RWPE2 (cell line): ENCODE results near the gene ENO2.
"Not testable (repeated sequence)": the region's sequence is repeated elsewhere in the genome, so short reads cannot be mapped to it uniquely, and the experiment has no call there.

Experiments
- ATAC-seq: fragments of 200-7000 bp; cut with Tn5 transposase; 3 replicates; pipeline ENCODE4 v1.9.1; 2021; ENCODE audit warnings: low read depth
- DNase-seq: peaks from one replicate; pipeline ENCODE4 v3.0.0-alpha.2; 2020; ENCODE audit warnings: low spot score
- H3K27ac ChIP-seq: fragments of 450-650 bp; 2 replicates; pipeline ENCODE4 v1.5.1; 2017; ENCODE audit warnings: mild to moderate bottlenecking; ENCODE audit not compliant: poor library complexity, severe bottlenecking
- H3K27me3 ChIP-seq: fragments of 250-450 bp; sonication (Bioruptor Pico); 2 replicates; pipeline ENCODE4 v1.5.1; 2021; ENCODE audit warnings: mild to moderate bottlenecking, moderate library complexity; ENCODE audit not compliant: insufficient read depth, poor library complexity, severe bottlenecking
- H3K36me3 ChIP-seq: fragments of 250-450 bp; sonication (Bioruptor Pico); 2 replicates; pipeline ENCODE4 v1.5.1; 2020; ENCODE audit warnings: low read depth, mild to moderate bottlenecking, moderate library complexity
- H3K4me1 ChIP-seq: fragments of 250-450 bp; sonication (Bioruptor Pico); 2 replicates; pipeline ENCODE4 v1.5.1; 2021; ENCODE audit warnings: mild to moderate bottlenecking, moderate library complexity; ENCODE audit not compliant: insufficient read depth, poor library complexity, severe bottlenecking
- H3K4me3 ChIP-seq: fragments of 250-450 bp; sonication (Bioruptor Pico); 2 replicates; pipeline ENCODE4 v1.5.1; 2021; ENCODE audit warnings: mild to moderate bottlenecking, moderate library complexity; ENCODE audit not compliant: severe bottlenecking
- H3K9me3 ChIP-seq: fragments of 250-450 bp; sonication (Bioruptor Pico); 2 replicates; pipeline ENCODE4 v1.5.1; 2021; ENCODE audit warnings: mild to moderate bottlenecking, moderate library complexity; ENCODE audit not compliant: severe bottlenecking
- TF ChIP-seq, protein P1 (sequence below): fragments of 450-650 bp; IDR thresholded peaks from one replicate; pipeline ENCODE4 v1.5.1; 2017; ENCODE audit warnings: mild to moderate bottlenecking, moderate library complexity; ENCODE audit not compliant: poor library complexity, severe bottlenecking

The ENO2 gene

DNA sequence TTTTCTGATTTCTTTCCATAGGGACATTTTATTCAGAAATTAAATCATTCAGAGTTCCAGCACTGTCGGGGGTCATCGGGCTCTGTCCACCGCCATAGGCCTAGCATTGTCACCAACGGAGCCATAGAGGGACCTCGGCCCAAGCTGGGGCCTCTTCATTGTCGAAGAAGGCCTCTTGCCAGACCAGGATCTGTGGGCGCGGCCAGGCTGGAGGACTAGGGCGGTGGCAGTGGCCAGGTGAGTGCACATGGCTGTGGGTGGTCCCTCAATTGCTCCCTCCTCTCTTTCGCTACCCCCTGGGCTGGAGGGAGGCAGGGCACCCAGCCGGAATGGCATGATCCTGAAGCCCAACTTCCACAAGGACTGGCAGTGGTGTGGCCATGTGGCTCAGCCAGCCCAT, 30.7 kb upstream of the ENO2 start:
- no peaks in the 10 kb centered on the region for H3K27me3 ChIP-seq
- DNase-seq, result no peak
- TF ChIP-seq, protein P1, sequence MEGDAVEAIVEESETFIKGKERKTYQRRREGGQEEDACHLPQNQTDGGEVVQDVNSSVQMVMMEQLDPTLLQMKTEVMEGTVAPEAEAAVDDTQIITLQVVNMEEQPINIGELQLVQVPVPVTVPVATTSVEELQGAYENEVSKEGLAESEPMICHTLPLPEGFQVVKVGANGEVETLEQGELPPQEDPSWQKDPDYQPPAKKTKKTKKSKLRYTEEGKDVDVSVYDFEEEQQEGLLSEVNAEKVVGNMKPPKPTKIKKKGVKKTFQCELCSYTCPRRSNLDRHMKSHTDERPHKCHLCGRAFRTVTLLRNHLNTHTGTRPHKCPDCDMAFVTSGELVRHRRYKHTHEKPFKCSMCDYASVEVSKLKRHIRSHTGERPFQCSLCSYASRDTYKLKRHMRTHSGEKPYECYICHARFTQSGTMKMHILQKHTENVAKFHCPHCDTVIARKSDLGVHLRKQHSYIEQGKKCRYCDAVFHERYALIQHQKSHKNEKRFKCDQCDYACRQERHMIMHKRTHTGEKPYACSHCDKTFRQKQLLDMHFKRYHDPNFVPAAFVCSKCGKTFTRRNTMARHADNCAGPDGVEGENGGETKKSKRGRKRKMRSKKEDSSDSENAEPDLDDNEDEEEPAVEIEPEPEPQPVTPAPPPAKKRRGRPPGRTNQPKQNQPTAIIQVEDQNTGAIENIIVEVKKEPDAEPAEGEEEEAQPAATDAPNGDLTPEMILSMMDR, result no peak
- H3K36me3 ChIP-seq, result no peaks in the 10 kb centered on the region
- H3K27ac ChIP-seq, result no peak overlapping the region
- no peaks in the 10 kb centered on the region for H3K9me3 ChIP-seq
- no peaks in the 10 kb centered on the region for H3K4me1 ChIP-seq
- H3K4me3 ChIP-seq, result no peak overlapping the region
- no peak for ATAC-seq

DNA sequence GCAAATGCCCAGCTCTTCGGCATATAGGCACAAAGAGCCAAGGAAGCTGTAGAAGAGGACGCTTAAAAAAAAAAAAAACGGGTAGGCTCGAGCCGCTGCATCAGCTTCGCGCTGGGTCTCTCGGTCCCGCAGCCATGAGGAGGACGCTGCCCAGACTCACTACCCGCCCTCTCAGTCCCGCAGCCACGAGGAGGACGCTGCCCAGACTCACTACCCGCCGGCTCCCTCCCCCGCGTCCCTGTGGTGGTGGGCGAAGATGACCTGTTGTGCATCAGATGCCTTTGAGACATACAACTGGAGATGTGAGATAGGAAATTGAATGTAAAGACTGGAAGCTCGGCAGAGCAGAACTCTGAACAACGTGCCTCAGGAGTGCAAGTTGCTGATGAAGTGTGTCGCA, 29.8 kb upstream of the ENO2 start:
- TF ChIP-seq, protein P1, result no peak
- H3K36me3 ChIP-seq, result no peaks in the 10 kb centered on the region
- H3K9me3 ChIP-seq, result no peaks in the 10 kb centered on the region
- H3K27me3 ChIP-seq, result no peaks in the 10 kb centered on the region
- DNase-seq (no peak), ATAC-seq (no peak)
- no peak overlapping the region for H3K4me3 ChIP-seq
- no peak overlapping the region for H3K27ac ChIP-seq
- no peaks in the 10 kb centered on the region for H3K4me1 ChIP-seq

DNA sequence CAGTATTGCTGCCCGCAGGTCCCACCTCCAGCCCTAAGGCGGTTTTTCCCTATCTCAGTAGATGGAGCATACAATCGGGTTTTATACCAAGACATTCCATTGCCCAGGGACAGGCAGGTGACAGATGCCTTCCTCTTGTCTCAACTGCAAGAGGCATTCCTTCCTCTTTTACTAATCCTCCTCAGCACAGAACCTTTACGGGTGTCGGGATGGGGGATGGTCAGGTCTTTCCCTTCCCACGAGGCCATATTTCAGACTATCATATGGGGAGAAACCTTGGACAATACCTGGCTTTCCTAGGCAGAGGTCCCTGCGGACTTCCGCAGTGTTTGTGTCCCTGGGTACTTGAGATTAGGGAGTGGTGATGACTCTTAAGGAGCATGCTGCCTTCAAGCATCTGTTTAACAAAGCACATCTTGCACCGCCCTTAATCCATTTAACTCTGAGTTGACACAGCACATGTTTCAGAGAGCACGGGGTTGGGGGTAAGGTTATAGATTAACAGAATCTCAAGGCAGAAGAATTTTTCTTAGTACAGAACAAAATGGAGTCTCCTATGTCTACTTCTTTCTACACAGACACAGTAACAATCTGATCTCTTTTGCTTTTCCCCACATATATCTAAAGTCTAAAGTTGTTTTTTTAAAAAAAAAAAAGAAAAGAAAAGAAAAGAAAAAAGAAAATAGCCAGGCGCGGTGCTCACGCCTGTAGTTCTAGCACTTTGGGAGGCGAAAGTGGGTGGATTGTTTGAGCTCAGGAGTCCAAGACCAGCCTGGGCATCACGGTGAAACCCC, 28.0 kb upstream of the ENO2 start:
- H3K4me1 ChIP-seq, ATAC-seq, DNase-seq, H3K9me3 ChIP-seq, H3K27me3 ChIP-seq, H3K36me3 ChIP-seq, H3K4me3 ChIP-seq, H3K27ac ChIP-seq: not testable (repeated sequence)

DNA sequence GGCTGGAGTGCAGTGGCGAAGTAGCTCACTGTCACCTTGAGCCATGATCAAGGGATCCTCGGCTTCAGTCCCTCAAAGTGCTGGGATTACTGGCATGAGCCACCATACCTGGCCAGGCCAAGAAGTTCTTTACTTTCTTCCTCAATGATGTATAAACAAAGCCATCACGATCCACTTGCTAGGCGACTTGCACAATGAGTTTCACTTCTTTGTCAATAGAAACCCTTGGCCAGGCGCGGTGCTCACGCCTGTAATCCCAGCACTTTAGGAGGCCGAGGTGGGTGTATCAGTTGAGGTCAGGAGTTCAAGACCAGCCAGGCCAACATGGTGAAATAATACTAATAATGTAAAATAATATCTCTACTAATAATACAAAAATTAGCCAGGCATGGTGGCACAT, 26.9 kb upstream of the ENO2 start:
- H3K4me1 ChIP-seq, result peaks cover 3% of the 10 kb centered on the region
- no peak for ATAC-seq
- no peaks in the 10 kb centered on the region for H3K27me3 ChIP-seq
- TF ChIP-seq, protein P1, result no peak
- no peaks in the 10 kb centered on the region for H3K9me3 ChIP-seq
- no peak for DNase-seq
- H3K36me3 ChIP-seq, result no peaks in the 10 kb centered on the region
- H3K4me3 ChIP-seq, result no peak overlapping the region
- H3K27ac ChIP-seq, result no peak overlapping the region

DNA sequence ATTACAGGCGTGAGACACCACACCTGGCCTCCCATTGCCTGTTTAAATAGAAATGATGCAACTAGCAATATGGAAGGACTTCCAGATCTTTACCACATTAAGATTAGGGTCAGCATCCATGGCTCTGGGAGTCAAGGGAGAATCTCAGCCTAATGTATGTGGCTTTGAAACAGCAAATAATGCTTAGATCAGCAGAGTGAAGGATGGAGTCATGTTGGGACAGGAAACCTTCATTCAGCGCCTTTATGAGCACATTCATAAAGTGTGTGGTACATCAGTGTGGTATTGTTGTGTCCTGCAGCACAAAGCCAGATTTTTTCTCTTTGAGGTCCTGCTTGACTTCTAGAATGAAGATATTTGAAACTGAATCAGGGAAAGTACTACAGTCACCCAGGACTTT, 26.0 kb upstream of the ENO2 start:
- Histone ChIP-seq H3K4me3 (no peak overlapping the region), H3K27me3 (no peaks in the 10 kb centered on the region), H3K9me3 (no peaks in the 10 kb centered on the region), H3K4me1 (peaks cover 3% of the 10 kb centered on the region), H3K36me3 (no peaks in the 10 kb centered on the region), H3K27ac (no peak overlapping the region)
- no peak for ATAC-seq
- no peak for DNase-seq
- TF ChIP-seq, protein P1, result no peak

DNA sequence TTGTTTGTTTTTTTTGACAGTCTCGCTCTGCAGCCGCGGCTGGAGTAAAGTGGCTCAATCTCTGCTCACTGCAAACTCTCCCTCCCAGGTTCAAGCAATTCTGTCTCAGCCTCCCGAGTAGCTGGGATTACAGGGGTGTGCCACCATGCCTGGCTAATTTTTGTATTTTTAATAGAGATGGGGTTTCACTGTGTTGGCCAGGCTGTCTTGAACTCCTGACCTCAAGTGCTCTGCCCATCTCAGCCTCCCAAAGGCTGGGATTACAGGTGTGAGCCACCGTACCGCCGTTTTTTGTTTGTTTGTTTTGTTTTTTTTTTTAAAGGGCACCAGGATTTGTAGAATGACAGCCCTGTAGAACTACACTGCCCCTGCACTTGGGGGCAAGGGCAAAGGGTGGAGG, 25.6 kb upstream of the ENO2 start:
- not testable (repeated sequence) for H3K27ac ChIP-seq, H3K4me1 ChIP-seq, H3K4me3 ChIP-seq, H3K9me3 ChIP-seq, H3K27me3 ChIP-seq, H3K36me3 ChIP-seq, ATAC-seq, DNase-seq

DNA sequence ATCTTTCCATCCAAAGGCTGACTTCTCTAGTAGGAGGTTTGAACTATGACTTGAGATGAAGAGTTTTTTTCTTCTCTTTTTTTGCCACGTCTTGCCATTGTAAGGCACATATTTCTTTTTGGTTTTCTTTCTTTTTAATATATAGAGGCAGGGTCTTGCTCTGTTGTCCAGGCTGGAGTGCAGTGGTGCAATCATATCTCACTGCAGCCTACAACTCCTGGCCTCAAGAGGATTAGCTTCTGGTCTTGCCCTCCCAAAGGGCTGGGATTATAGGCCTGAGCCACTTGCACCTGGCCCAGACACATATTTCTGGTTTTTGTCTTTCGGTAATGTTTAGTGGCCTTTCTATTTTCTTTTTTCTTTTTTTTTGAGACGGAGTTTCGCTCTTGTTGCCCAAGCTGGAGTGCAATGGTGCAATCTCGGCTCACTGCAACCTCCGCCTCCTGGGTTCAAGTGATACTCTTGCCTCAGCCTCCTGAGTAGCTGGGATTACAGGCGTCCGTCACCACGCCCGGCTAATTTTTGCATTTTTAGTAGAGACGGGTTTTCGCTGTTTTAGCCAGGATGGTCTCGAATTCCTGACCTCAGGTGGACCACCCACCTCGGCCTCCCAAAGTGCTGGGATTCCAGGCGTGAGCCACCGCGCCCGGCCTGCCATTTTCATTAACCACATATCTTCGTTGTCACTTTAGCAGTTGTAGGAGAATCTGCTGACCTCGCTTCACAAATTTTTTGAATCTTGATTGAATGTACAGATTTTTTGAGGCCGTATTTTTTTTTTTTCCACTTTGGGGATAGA, 24.4 kb upstream of the ENO2 start:
- not testable (repeated sequence) for DNase-seq, H3K4me3 ChIP-seq

More for the DNA sequence above, 24.4 kb upstream of the ENO2 start:
- H3K27ac ChIP-seq, result peak overlapping the region; percentile 52
- not testable (repeated sequence) for H3K9me3 ChIP-seq, H3K4me1 ChIP-seq, ATAC-seq, H3K27me3 ChIP-seq, H3K36me3 ChIP-seq
